Transverse colon (tissue), 3 donors: ENCODE results near the gene SIPA1L3.

ENCODE experiments used
- POLR2A ChIP-seq: fragments of 450-650 bp; IDR thresholded peaks from one replicate; pipeline ENCODE4 v1.6.1; 2016; ENCODE audit warnings: antibody characterized with exemption, mild to moderate bottlenecking, moderate library complexity
- TF ChIP-seq, protein P1 (sequence below), 5 experiments: fragments of 200-600 bp in 3 of 5; fragments of 450-650 bp in 2 of 5; sonication (generic) in 3 of 5; IDR thresholded peaks; 1 replicate in 2 of 5; 2 replicates in 3 of 5; pipeline ENCODE4 v1.5.1; 2016 to 2017; ENCODE audit warnings: antibody characterized with exemption in 5 of 5, inconsistent platforms in 3 of 5, mild to moderate bottlenecking in 2 of 5, moderate library complexity in 1 of 5

DNA sequence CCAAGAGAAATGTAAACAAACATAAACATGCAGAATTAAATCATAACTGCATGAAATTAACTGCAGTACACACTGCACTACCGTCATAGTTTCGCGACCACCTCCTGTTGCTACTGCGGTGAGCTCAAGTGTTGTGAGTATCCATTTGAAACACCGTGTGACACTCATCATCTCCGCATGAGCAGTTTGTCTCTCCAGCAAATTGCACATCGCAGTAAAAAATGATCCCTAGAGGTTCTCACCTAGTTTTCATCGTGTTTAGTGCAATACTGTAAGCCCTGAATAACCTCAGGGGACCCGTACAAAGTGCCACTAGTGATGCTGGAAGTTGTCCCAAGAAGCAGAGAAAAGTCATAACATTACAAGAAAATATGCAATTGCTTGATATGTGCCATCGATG, 169.3 kb downstream of the SIPA1L3 start:
- TF ChIP-seq, protein P1, sequence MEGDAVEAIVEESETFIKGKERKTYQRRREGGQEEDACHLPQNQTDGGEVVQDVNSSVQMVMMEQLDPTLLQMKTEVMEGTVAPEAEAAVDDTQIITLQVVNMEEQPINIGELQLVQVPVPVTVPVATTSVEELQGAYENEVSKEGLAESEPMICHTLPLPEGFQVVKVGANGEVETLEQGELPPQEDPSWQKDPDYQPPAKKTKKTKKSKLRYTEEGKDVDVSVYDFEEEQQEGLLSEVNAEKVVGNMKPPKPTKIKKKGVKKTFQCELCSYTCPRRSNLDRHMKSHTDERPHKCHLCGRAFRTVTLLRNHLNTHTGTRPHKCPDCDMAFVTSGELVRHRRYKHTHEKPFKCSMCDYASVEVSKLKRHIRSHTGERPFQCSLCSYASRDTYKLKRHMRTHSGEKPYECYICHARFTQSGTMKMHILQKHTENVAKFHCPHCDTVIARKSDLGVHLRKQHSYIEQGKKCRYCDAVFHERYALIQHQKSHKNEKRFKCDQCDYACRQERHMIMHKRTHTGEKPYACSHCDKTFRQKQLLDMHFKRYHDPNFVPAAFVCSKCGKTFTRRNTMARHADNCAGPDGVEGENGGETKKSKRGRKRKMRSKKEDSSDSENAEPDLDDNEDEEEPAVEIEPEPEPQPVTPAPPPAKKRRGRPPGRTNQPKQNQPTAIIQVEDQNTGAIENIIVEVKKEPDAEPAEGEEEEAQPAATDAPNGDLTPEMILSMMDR (IDR thresholded peaks at IDR 0.05): no peak
- TF ChIP-seq POLR2A: no peak
